Measurements from ENCODE around the gene DLG4.

DNA sequence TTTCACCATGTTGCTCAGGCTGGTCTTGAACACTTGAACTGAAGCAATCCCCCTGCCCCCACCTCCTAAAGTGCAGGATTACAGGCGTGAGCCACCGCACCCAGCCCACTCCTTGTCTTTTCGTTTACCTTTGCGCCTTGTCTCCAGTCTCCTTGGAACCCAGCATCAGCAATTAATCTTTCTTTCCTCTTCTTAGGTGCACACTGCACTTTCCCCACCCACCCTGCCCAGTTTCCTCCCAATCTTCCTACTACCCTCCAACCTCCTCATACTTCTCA, 44.1 kb upstream of the DLG4 start:
- no peak for TF ChIP-seq CTCF (IDR thresholded peaks at IDR 0.05; ENCODE audit: insufficient read depth, low read depth, low read length)
- no peak for TF ChIP-seq EZH2 (IDR thresholded peaks at IDR 0.05; ENCODE audit: insufficient read depth, low read length)
